ENCODE results near the gene ISOC1.
A peak's percentile ranks its signal among the peaks of the same experiment; 100 is the strongest.

ISOC1 gene

DNA sequence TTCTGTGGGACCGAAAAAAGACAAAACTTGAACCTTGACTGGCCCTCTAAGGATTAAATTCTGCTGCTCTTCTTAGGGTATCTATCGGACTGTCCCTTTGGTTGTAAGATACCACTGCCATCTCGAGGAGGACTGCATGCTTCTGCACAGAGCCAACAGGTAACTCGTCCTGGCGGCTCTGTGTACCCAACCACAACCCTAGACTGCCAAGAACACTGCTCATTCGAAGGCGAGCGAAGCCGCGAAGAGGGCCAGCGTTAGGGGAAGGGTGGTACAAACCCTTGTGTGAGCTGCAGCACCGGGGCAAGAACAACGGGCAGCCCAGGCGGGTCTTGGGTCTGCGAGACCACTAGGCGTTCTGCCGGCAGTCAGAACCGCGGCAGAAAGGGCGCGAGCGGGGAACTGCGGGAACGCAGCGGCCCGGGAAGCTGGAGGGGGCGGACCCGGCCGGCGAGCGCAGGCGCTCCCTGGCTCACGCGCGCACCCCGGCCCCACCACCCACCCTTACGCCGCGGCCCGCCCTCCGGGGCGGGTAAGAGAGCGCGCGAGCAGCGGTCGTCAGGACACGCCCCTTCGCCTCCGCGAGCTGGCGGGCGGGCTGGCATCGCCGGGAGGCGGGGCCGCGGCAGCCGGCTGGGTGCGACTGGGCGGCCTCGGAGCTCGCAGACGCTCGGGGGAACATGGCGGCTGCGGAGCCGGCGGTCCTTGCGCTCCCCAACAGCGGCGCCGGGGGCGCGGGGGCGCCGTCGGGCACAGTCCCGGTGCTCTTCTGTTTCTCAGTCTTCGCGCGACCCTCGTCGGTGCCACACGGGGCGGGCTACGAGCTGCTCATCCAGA is at the start of gene ISOC1:
TSS of gene ISOC1 (plus strand) at position 663 of the 837 bp plus-strand sequence. CDS start at position 681, 18 bp downstream.
- DNase-seq (peak; percentile 91 to 92), ATAC-seq (peak; percentile 91)
- peak within 1 kb of the TSS; percentile 89 to 90 for H3K4me3 Mint-ChIP-seq
- peak within 1 kb of the TSS in 1 of 2 donors; percentile 76 for H3K27ac Mint-ChIP-seq
- peaks cover 26% of the 10 kb centered on the region for H3K4me1 Mint-ChIP-seq
- H3K9me3 Mint-ChIP-seq = no peaks in the 10 kb centered on the region
- H3K27me3 Mint-ChIP-seq = peaks cover 18% of the 10 kb centered on the region

- DNase-seq (no peak), ATAC-seq (no peak)
- Mint-ChIP-seq H3K9me3 (peaks cover 9 to 20% of the 10 kb centered on the region in 2 donors), H3K4me1 (no peaks in the 10 kb centered on the region), H3K27me3 (peaks cover 7% of the 10 kb centered on the region), H3K4me3 (no peak overlapping the region), H3K27ac (no peak overlapping the region)
Measured at GRCh38 chr5:129046151-129046550, 48.4 kb upstream of the ISOC1 start.

- ATAC-seq = no peak
- peaks cover 7% of the 10 kb centered on the region for H3K27me3 Mint-ChIP-seq
- no peak overlapping the region for H3K27ac Mint-ChIP-seq
- DNase-seq = no peak
- no peak overlapping the region for H3K4me3 Mint-ChIP-seq
- H3K4me1 Mint-ChIP-seq = no peaks in the 10 kb centered on the region
- H3K9me3 Mint-ChIP-seq = peaks cover 9 to 16% of the 10 kb centered on the region in 2 donors
Measured at GRCh38 chr5:129048509-129048908, 46.0 kb upstream of the ISOC1 start.

- no peak overlapping the region for H3K27ac Mint-ChIP-seq
- peaks cover 8% of the 10 kb centered on the region for H3K27me3 Mint-ChIP-seq
- peaks cover 6 to 13% of the 10 kb centered on the region in 2 donors for H3K9me3 Mint-ChIP-seq
- H3K4me3 Mint-ChIP-seq = no peak overlapping the region
- H3K4me1 Mint-ChIP-seq = no peaks in the 10 kb centered on the region
- no peak for ATAC-seq
- no peak for DNase-seq
Measured at GRCh38 chr5:129049126-129049799, 45.3 kb upstream of the ISOC1 start.

- H3K27ac Mint-ChIP-seq = no peak overlapping the region
- H3K27me3 Mint-ChIP-seq = peaks cover 26% of the 10 kb centered on the region
- ATAC-seq (no peak), DNase-seq (no peak)
- peaks cover 0 to 4% of the 10 kb centered on the region in 2 donors for H3K9me3 Mint-ChIP-seq
- H3K4me3 Mint-ChIP-seq = no peak overlapping the region
- H3K4me1 Mint-ChIP-seq = no peaks in the 10 kb centered on the region
Measured at GRCh38 chr5:129051283-129051682, 43.3 kb upstream of the ISOC1 start.

DNA sequence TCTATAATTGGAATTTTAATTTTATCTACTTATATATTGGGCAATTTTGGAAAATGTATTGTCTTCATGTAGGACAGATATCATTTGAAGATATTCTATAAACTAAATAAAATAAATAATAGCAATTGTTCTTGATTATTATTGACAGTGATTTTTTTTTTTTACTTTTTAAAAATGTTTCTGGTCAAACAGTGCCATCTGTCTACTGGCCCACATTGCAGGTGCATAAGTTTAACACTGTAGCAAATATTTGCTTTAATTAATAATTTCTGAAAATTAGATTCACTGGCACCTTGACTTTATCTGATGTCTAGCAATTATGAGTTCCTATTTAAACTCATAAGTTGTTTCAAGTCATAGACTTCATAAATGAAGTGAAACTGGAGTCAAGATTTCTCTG is 41.1 kb upstream of the ISOC1 start:
- Mint-ChIP-seq H3K27ac (no peak overlapping the region), H3K4me3 (no peak overlapping the region), H3K9me3 (peaks cover 0 to 16% of the 10 kb centered on the region in 2 donors), H3K27me3 (peaks cover 46% of the 10 kb centered on the region), H3K4me1 (no peaks in the 10 kb centered on the region)
- DNase-seq (no peak), ATAC-seq (no peak)

- DNase-seq = no peak
- Mint-ChIP-seq H3K4me3 (no peak overlapping the region), H3K4me1 (no peaks in the 10 kb centered on the region), H3K9me3 (peaks cover 0 to 16% of the 10 kb centered on the region in 2 donors), H3K27ac (no peak overlapping the region), H3K27me3 (peaks cover 45% of the 10 kb centered on the region)
- ATAC-seq = no peak
Measured at GRCh38 chr5:129057329-129057728, 37.2 kb upstream of the ISOC1 start.

GRCh38 chr5:129061849-129062248 is 32.7 kb upstream of the ISOC1 start:
- no peaks in the 10 kb centered on the region for H3K4me1 Mint-ChIP-seq
- peaks cover 0 to 6% of the 10 kb centered on the region in 2 donors for H3K9me3 Mint-ChIP-seq
- peaks cover 33% of the 10 kb centered on the region for H3K27me3 Mint-ChIP-seq
- no peak overlapping the region for H3K27ac Mint-ChIP-seq
- ATAC-seq = no peak
- no peak overlapping the region for H3K4me3 Mint-ChIP-seq
- no peak for DNase-seq

GRCh38 chr5:129063483-129064113 is 31.0 kb upstream of the ISOC1 start:
- peak; percentile 31 for ATAC-seq
- H3K27me3 Mint-ChIP-seq = peaks cover 16% of the 10 kb centered on the region
- DNase-seq = no peak

GRCh38 chr5:129065721-129066120 is 28.8 kb upstream of the ISOC1 start:
- Mint-ChIP-seq H3K9me3 (no peaks in the 10 kb centered on the region), H3K27ac (no peak overlapping the region), H3K27me3 (peaks cover 12% of the 10 kb centered on the region), H3K4me1 (no peaks in the 10 kb centered on the region), H3K4me3 (no peak overlapping the region)
- ATAC-seq (no peak), DNase-seq (no peak)

More at GRCh38 chr5:129063483-129064113, 31.0 kb upstream of the ISOC1 start:
- peak overlapping the region in 1 of 2 donors; percentile 12 for H3K27ac Mint-ChIP-seq
- H3K4me3 Mint-ChIP-seq = no peak overlapping the region
- H3K9me3 Mint-ChIP-seq = no peaks in the 10 kb centered on the region
- no peaks in the 10 kb centered on the region for H3K4me1 Mint-ChIP-seq

GRCh38 chr5:129067745-129068144 is 26.8 kb upstream of the ISOC1 start:
- Mint-ChIP-seq H3K4me3 (no peak overlapping the region), H3K4me1 (no peaks in the 10 kb centered on the region), H3K27ac (no peak overlapping the region), H3K27me3 (peaks cover 12% of the 10 kb centered on the region), H3K9me3 (no peaks in the 10 kb centered on the region)
- ATAC-seq (no peak), DNase-seq (no peak)

GRCh38 chr5:129069292-129069691 is 25.3 kb upstream of the ISOC1 start:
- no peak for ATAC-seq
- Mint-ChIP-seq H3K4me1 (no peaks in the 10 kb centered on the region), H3K27ac (no peak overlapping the region), H3K4me3 (no peak overlapping the region), H3K9me3 (no peaks in the 10 kb centered on the region), H3K27me3 (peaks cover 9% of the 10 kb centered on the region)
- DNase-seq = no peak

DNA sequence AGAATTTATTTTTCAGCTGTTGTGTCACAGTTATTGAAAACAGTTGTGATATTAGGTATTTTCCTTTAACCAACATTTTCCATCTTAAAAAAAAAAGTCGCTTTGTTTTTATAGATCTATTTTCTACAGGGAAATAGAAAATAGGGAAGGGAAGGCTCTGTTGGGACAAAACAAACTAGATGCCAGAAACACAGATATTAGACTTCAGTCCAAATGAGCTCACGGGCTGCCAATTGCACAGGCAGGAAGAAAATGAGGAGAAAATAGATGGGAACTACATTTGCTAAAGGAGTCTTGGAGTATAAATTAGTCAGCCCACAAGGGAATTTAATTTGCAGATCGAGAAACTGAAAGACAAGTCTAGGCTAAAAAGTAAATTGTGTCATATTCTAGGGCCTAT is 21.4 kb upstream of the ISOC1 start:
- H3K27me3 Mint-ChIP-seq = peaks cover 9% of the 10 kb centered on the region
- DNase-seq (no peak), ATAC-seq (no peak)

GRCh38 chr5:129074903-129075302 is 19.6 kb upstream of the ISOC1 start:
- Mint-ChIP-seq H3K4me3 (no peak overlapping the region), H3K27ac (no peak overlapping the region), H3K9me3 (no peaks in the 10 kb centered on the region), H3K27me3 (peaks cover 9% of the 10 kb centered on the region), H3K4me1 (no peaks in the 10 kb centered on the region)
- no peak for DNase-seq
- no peak for ATAC-seq

More for the DNA sequence above, 21.4 kb upstream of the ISOC1 start:
- H3K4me3 Mint-ChIP-seq = no peak overlapping the region
- H3K4me1 Mint-ChIP-seq = no peaks in the 10 kb centered on the region
- no peak overlapping the region for H3K27ac Mint-ChIP-seq
- H3K9me3 Mint-ChIP-seq = no peaks in the 10 kb centered on the region

DNA sequence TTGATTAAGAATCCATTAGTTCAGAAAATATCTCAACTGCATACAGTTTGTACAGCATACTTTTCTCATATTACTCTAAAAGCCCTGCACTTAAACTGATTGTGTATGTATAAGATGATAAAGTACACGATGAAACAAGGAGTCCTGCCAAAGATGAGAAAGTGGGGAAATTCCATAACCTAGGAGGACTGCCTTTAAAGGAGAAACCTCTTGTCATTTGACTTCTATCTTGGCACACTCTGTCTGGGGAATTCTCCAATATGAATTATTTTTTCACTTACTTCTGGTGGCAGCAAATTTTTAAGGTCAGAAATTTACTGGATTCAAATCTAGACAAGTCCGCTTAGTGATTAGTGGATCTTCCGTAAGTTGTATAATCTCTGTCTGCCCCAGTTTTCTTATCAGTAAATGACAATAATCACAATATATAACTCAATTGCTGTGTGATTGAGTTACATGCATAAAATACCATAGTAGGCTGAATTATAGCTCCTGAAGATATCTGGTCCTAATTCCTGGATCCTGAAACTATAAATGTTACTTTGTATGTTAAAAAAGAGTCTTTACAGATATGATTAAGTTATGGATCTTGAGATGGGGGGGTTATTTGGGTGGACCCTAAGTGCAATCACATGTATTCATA is 17.0 kb upstream of the ISOC1 start:
- DNase-seq (no peak), ATAC-seq (no peak)
- Mint-ChIP-seq H3K4me3 (no peak overlapping the region), H3K9me3 (no peaks in the 10 kb centered on the region), H3K4me1 (no peaks in the 10 kb centered on the region), H3K27ac (no peak overlapping the region), H3K27me3 (peaks cover 16% of the 10 kb centered on the region)
